HL-60 (cell line): Measurements from ENCODE around the gene SARM1.

Source experiments
- GABPA ChIP-seq: IDR thresholded peaks from 2 replicates; pipeline ENCODE4 v1.6.1; 2012; ENCODE audit warnings: low read depth
- POLR2AphosphoS5 ChIP-seq: IDR thresholded peaks from 2 replicates; pipeline ENCODE4 v1.6.1; 2012; ENCODE audit warnings: low read depth
- TF ChIP-seq, protein P1 (sequence below): IDR thresholded peaks from one replicate; pipeline ENCODE4 v1.5.1; 2011; ENCODE audit warnings: low read length, control low read depth, inconsistent platforms; ENCODE audit not compliant: insufficient read depth

DNA sequence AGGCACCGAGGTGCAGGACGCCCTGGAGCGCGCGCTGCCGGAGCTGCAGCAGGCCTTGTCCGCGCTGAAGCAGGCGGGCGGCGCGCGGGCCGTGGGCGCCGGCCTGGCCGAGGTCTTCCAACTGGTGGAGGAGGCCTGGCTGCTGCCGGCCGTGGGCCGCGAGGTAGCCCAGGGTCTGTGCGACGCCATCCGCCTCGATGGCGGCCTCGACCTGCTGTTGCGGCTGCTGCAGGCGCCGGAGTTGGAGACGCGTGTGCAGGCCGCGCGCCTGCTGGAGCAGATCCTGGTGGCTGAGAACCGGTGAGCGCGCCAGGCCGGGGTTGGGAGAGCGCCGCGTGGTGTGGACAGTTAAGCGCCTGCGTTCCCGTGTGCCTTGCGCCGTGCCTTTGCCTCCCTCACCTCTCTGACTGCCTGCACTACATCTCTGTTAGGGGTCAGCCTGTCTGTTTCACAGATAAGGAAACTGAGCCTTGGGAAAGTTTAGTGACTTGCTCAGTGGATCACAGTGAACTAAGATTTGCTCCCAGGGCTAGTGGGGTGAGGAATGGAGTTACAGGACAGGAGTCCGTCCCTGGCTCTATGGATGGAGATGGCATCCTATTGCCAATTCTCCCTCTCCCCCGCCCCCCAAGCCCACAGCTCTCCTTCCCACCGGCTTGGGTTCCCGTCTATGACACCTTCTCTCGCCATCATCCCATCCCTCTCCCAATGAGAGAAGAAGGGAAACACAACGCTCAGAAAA, 880 bp downstream of the SARM1 start:
- TF ChIP-seq, protein P1, sequence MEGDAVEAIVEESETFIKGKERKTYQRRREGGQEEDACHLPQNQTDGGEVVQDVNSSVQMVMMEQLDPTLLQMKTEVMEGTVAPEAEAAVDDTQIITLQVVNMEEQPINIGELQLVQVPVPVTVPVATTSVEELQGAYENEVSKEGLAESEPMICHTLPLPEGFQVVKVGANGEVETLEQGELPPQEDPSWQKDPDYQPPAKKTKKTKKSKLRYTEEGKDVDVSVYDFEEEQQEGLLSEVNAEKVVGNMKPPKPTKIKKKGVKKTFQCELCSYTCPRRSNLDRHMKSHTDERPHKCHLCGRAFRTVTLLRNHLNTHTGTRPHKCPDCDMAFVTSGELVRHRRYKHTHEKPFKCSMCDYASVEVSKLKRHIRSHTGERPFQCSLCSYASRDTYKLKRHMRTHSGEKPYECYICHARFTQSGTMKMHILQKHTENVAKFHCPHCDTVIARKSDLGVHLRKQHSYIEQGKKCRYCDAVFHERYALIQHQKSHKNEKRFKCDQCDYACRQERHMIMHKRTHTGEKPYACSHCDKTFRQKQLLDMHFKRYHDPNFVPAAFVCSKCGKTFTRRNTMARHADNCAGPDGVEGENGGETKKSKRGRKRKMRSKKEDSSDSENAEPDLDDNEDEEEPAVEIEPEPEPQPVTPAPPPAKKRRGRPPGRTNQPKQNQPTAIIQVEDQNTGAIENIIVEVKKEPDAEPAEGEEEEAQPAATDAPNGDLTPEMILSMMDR, result no peak
- TF ChIP-seq GABPA, result no peak
- TF ChIP-seq POLR2AphosphoS5, result no peak
